GM18511 (cell line): ENCODE results near the gene VPS35L.

Experiments
- ATAC-seq: cut with Tn5 transposase; IDR thresholded peaks from one replicate; pipeline ENCODE4 v1.9.1; 2021; ENCODE audit warnings: mild to moderate bottlenecking, moderate library complexity; ENCODE audit not compliant: unreplicated experiment

Gene VPS35L

GRCh38 chr16:19737306-19738038, 182.0 kb downstream of the VPS35L start:
- ATAC-seq, result no peak

GRCh38 chr16:19741354-19741753, 185.9 kb downstream of the VPS35L start:
- no peak for ATAC-seq

GRCh38 chr16:19743816-19744159, 188.3 kb downstream of the VPS35L start:
- no peak for ATAC-seq

- ATAC-seq, result no peak
Observed at GRCh38 chr16:19744670-19745069, 189.2 kb downstream of the VPS35L start.

GRCh38 chr16:19745286-19746010, 189.9 kb downstream of the VPS35L start:
- no peak for ATAC-seq

- ATAC-seq, result no peak
Observed at GRCh38 chr16:19746561-19746960, 191.1 kb downstream of the VPS35L start.

GRCh38 chr16:19748389-19749168, 193.1 kb downstream of the VPS35L start:
- ATAC-seq, result no peak

GRCh38 chr16:19749571-19750080, 194.1 kb downstream of the VPS35L start:
- ATAC-seq, result no peak
